Neural crest cell (in vitro differentiated cells): ENCODE data around the gene CSNK1G2. TPM values are rescaled to one million over a fixed set of nuclear protein-coding genes. Genes with fewer than 3 reads are reported as not detected.

Experiments
- DNase-seq: peaks from one replicate; pipeline ENCODE4 v3.0.0; 2021; ENCODE audit warnings: low read depth, mixed read lengths, low spot score
- H3K27ac Mint-ChIP-seq: one replicate; pipeline ENCODE4 v1.8.0; 2021; ENCODE audit warnings: mild to moderate bottlenecking, mixed read lengths; ENCODE audit not compliant: unreplicated experiment
- H3K27me3 Mint-ChIP-seq: 2 replicates; pipeline ENCODE4 v1.8.0; 2021; ENCODE audit warnings: low read depth, mild to moderate bottlenecking, mixed read lengths
- H3K36me3 Mint-ChIP-seq: 2 replicates; pipeline ENCODE4 v1.8.0; 2021; ENCODE audit warnings: low read depth, mild to moderate bottlenecking, mixed read lengths
- H3K4me1 Mint-ChIP-seq: 2 replicates; pipeline ENCODE4 v1.8.0; 2021; ENCODE audit warnings: mixed read lengths
- H3K4me3 Mint-ChIP-seq: one replicate; pipeline ENCODE4 v1.8.0; 2021; ENCODE audit warnings: mild to moderate bottlenecking, mixed read lengths
- H3K9me3 Mint-ChIP-seq: 2 replicates; pipeline ENCODE4 v1.8.0; 2021; ENCODE audit warnings: mixed read lengths
- long read RNA-seq: library from polyadenylated mRNA; unstranded; transcript quantifications from one replicate; pipeline ENCODE4 v2.0.0, GENCODE V29; 2020
- total RNA-seq: library from RNA; stranded (reverse); gene quantifications from 2 replicates; pipeline ENCODE4 v1.2.1, GENCODE V29; 2021
- TF ChIP-seq, protein P1 (sequence below): fragments of 200-600 bp; sonication (generic); conservative IDR thresholded peaks from 2 replicates; pipeline ENCODE4 v1.5.0; 2021; ENCODE audit warnings: antibody characterized with exemption, mild to moderate bottlenecking

CSNK1G2 gene
- 130 and 133 TPM in 2 replicates for total RNA-seq
- long read RNA-seq = 0 reads

DNA sequence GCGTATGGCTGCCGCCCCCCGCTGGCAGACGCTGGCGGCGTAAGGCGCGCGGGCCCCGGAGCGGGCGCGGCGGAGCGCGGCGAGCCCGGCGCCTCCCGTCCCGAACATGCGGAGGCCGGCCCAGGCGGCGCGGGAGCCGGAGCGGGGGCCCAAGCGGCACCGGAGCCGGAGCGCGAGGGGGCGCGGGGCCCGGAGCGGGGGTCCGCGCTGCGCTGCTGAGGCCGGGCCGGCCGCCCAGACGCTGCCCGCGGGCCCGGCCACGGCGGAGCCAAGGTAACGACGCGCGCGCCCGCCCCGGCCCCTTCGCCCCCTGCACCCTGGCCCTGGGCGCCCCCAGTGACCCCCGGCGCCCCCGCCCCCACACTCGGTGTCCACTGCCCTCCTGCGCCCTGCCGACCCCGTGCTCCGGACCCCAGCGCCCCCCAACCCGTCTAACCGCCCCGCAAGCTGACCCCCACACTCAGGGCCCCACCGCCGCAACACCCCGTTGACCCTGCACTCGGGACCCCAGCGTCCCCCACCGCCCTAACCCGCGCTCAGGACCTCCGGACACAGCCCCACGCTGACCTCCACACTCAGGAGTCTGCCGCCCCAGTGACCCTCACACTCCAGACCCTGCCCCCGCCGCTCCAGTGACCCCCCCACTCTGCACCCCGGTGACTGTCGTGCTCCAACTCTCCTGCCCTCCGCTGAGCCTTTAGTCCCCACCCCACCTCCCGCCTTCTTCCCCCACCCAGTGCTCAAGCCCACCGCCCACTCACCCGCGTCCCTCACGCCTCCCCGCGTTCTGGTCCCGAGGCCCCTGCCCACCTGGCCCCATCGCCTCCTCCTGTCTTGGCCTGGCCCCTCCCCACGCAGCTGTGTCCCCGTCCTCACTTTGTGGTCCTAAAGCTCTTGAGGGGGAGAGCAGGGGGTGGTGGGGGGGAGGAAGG is at the start of gene CSNK1G2:
Gene CSNK1G2, plus strand, starts transcription at position 27 of the 932 bp plus-strand sequence. CDS start 28,601 bp downstream, outside the sequence.
- no peak for DNase-seq
- no peaks in the 10 kb centered on the region for H3K27me3 Mint-ChIP-seq
- H3K9me3 Mint-ChIP-seq = no peaks in the 10 kb centered on the region
- H3K36me3 Mint-ChIP-seq = peaks cover 2% of the 10 kb centered on the region
- TF ChIP-seq, protein P1, sequence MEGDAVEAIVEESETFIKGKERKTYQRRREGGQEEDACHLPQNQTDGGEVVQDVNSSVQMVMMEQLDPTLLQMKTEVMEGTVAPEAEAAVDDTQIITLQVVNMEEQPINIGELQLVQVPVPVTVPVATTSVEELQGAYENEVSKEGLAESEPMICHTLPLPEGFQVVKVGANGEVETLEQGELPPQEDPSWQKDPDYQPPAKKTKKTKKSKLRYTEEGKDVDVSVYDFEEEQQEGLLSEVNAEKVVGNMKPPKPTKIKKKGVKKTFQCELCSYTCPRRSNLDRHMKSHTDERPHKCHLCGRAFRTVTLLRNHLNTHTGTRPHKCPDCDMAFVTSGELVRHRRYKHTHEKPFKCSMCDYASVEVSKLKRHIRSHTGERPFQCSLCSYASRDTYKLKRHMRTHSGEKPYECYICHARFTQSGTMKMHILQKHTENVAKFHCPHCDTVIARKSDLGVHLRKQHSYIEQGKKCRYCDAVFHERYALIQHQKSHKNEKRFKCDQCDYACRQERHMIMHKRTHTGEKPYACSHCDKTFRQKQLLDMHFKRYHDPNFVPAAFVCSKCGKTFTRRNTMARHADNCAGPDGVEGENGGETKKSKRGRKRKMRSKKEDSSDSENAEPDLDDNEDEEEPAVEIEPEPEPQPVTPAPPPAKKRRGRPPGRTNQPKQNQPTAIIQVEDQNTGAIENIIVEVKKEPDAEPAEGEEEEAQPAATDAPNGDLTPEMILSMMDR = no peak
- H3K4me3 Mint-ChIP-seq = peak within 1 kb of the TSS; percentile 97
- H3K4me1 Mint-ChIP-seq = peaks cover 27% of the 10 kb centered on the region
- peak within 1 kb of the TSS; percentile 99 for H3K27ac Mint-ChIP-seq

DNA sequence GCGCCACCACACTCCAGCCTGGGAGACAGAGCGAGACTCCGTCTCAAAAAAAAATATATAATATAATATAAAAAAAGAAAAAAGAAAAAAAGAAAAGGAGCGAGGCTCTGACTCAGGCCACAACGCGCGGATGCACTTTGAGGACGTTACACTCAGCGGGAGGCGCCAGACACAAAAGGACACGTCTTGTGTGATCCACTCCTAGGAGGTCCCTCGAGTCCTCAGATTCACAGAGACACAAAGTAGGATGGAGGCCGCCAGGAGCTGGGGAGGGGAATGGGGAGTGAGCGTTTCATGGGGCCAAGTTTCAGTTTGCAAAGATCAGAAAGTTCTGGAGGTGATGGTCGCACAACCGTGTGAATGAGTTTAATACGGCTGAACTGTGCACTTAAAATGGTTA is 47.2 kb upstream of the CSNK1G2 start:
- DNase-seq = no peak
- TF ChIP-seq, protein P1 = no peak
- no peak overlapping the region for H3K27ac Mint-ChIP-seq

DNA sequence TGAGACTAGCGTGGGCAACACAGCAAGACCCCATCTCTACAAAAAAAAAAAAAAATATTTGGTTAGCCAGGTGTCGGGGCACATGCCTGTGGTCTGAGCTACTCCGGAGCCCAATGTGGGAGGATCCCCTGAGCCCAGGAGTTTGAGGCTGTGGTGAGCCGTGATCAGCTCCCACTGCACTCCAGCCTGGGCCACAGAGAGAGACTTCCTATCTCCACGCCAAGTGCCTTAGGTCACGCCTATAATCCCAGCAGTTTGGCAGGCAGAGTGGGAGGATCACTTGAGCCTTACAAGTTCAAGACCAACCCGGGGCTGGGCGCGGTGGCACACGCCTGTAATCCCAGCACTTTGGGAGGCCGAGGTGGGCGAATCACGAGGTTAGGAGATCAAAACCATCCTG is 44.5 kb upstream of the CSNK1G2 start:
- DNase-seq = no peak
- peaks cover 4% of the 10 kb centered on the region for H3K9me3 Mint-ChIP-seq
- no peaks in the 10 kb centered on the region for H3K36me3 Mint-ChIP-seq
- no peaks in the 10 kb centered on the region for H3K27me3 Mint-ChIP-seq
- TF ChIP-seq, protein P1 = no peak
- H3K27ac Mint-ChIP-seq = no peak overlapping the region
- peaks cover 10% of the 10 kb centered on the region for H3K4me1 Mint-ChIP-seq
- H3K4me3 Mint-ChIP-seq = peak overlapping the region; percentile 15

More for the DNA sequence above, 47.2 kb upstream of the CSNK1G2 start:
- Mint-ChIP-seq H3K27me3 (no peaks in the 10 kb centered on the region), H3K4me3 (no peak overlapping the region), H3K4me1 (peaks cover 10% of the 10 kb centered on the region), H3K9me3 (peaks cover 4% of the 10 kb centered on the region), H3K36me3 (no peaks in the 10 kb centered on the region)

- DNase-seq = no peak
- peaks cover 23% of the 10 kb centered on the region for H3K4me1 Mint-ChIP-seq
- no peaks in the 10 kb centered on the region for H3K36me3 Mint-ChIP-seq
- H3K27me3 Mint-ChIP-seq = no peaks in the 10 kb centered on the region
- H3K4me3 Mint-ChIP-seq = no peak overlapping the region
- no peak overlapping the region for H3K27ac Mint-ChIP-seq
- TF ChIP-seq, protein P1 = no peak
- peaks cover 4% of the 10 kb centered on the region for H3K9me3 Mint-ChIP-seq
Measured at GRCh38 chr19:1901940-1902404, 39.0 kb upstream of the CSNK1G2 start.

DNA sequence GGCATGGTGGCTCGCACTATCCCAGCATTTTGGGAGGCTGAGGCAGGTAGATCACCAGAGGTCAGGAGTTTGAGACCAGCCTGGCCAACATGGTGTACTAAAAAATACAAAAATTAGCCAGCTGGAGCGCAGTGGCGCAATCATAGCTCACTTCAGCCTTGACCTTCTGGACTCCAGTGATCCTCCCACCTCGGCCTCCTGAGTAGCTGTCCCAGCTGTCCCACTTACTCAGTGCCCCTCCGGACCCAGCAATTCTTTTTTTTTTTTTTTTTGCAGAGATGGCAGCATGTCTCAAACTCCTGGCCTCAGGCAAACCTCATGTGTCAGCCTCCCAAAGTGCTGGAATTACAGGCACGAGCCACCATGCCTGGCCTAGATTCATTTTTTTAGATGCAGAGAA is 38.0 kb upstream of the CSNK1G2 start:
- Mint-ChIP-seq H3K36me3 (no peaks in the 10 kb centered on the region), H3K4me3 (no peak overlapping the region), H3K4me1 (peaks cover 16% of the 10 kb centered on the region), H3K9me3 (no peaks in the 10 kb centered on the region), H3K27me3 (no peaks in the 10 kb centered on the region), H3K27ac (no peak overlapping the region)
- DNase-seq = no peak
- TF ChIP-seq, protein P1 = no peak
